GM18907 (cell line): ENCODE measurements around the gene MAGEA2.
"Not testable (repeated sequence)": the region's sequence is repeated elsewhere in the genome, so short reads cannot be mapped to it uniquely, and the experiment has no call there.

Experiments
- ATAC-seq: cut with Tn5 transposase; IDR thresholded peaks from one replicate; pipeline ENCODE4 v1.9.1; 2021; ENCODE audit warnings: mild to moderate bottlenecking, moderate library complexity; ENCODE audit not compliant: unreplicated experiment

Gene MAGEA2

DNA sequence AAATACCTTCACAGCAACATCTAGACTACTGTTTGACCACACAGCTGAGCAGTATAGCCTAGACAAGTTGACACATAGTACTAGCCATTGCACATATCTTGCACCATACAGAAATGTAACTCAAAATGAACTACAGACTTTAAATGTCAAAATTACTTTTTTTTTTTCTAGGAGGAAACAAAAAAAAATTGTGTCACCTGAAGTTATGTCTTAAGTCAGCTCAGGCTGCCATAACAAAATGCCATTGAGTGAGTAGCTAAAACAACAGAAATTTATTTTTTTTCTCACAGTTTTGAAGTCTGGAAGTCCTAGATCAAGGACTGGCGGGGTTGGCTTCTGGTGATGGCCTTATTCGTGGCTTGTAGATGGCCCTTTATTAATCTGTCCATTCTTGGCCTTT lies 44.5 kb downstream of the MAGEA2 start, which contains the start of gene CSAG2:
Gene CSAG2 (minus strand): TSS at position 101 of the 400 bp plus-strand sequence. CDS start 161 bp downstream, outside the sequence.
- ATAC-seq: not testable (repeated sequence)

DNA sequence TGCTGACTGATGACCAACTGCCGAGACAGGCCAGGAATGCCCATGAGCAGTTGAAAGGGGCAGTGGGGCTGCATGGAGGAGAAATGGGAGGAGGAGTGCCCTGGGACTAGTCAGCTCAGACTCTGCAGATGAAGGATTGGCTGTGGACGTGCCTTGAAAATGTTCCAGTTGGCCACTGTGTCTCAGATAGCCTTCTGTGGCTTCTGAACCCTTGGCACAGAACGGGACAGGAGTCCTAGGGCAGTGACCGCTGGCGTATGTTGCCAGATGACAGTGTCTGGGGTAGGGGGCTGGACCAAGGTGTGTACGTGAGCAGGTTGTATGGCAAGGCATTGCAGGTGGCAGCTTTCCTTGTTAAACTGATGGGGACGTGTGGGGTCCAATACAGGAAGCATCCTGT lies 47.1 kb downstream of the MAGEA2 start:
- not testable (repeated sequence) for ATAC-seq

DNA sequence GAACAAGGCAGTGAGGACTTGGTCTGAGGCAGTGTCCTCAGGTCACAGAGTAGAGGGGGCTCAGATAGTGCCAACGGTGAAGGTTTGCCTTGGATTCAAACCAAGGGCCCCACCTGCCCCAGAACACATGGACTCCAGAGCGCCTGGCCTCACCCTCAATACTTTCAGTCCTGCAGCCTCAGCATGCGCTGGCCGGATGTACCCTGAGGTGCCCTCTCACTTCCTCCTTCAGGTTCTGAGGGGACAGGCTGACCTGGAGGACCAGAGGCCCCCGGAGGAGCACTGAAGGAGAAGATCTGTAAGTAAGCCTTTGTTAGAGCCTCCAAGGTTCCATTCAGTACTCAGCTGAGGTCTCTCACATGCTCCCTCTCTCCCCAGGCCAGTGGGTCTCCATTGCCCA lies 53.3 kb downstream of the MAGEA2 start:
- not testable (repeated sequence) for ATAC-seq
